SKM-1 treated with dmso at 0.1 percent for 144 hours (cell line): ENCODE results near the gene RAD51AP2.

Source experiments
- DNase-seq: peaks from one replicate; lab custom pipeline; 2025; ENCODE audit not compliant: unreplicated experiment; lab: John Stamatoyannopoulos, UW

The RAD51AP2 gene

GRCh38 chr2:17471979-17472378, 46.3 kb downstream of the RAD51AP2 start:
- no peak for DNase-seq

GRCh38 chr2:17470855-17471641, 47.2 kb downstream of the RAD51AP2 start:
- no peak for DNase-seq

- no peak for DNase-seq
These were observed 57.2 kb downstream of the RAD51AP2 start for GRCh38 chr2:17461087-17461475.
